K562 (cell line): ENCODE measurements around the gene CRHR2. TPM values are rescaled to one million over a fixed set of nuclear protein-coding genes. Genes with fewer than 3 reads are reported as not detected.
A peak's percentile ranks its signal among the peaks of the same experiment; 100 is the strongest.

ENCODE experiments used
- ARID3B ChIP-seq: fragments of 250-450 bp; sonication (Bioruptor Pico); IDR thresholded peaks from 2 replicates; pipeline ENCODE4 v1.4.0; 2020; ENCODE audit warnings: borderline replicate concordance
- CBFA2T2 ChIP-seq: fragments of 450-650 bp; conservative IDR thresholded peaks from 2 replicates; pipeline ENCODE4 v1.6.1; 2017; ENCODE audit warnings: mild to moderate bottlenecking
- E2F4 ChIP-seq: sonication (generic); formaldehyde crosslinking; IDR thresholded peaks from 2 replicates; pipeline ENCODE4 v1.8.0; 2022; ENCODE audit warnings: mild to moderate bottlenecking, low read depth, missing genetic modification reagents
- FOXA3 ChIP-seq, 2 experiments: fragments of 450-650 bp in 1 of 2; sonication (generic) in 1 of 2; formaldehyde crosslinking; IDR thresholded peaks in 1 of 2; conservative IDR thresholded peaks in 1 of 2; 2 replicates each; pipeline versions ENCODE4 v1.4.0 to v1.8.0; 2020 to 2022; ENCODE audit warnings: mild to moderate bottlenecking in 2 of 2, missing genetic modification reagents in 1 of 2
- FOXK2 ChIP-seq, 2 experiments: fragments of 450-650 bp; IDR thresholded peaks in 1 of 2; conservative IDR thresholded peaks in 1 of 2; 2 replicates each; pipeline ENCODE4 v1.6.1; 2016; ENCODE audit warnings: low read depth in 2 of 2, mild to moderate bottlenecking in 1 of 2
- HNRNPH1 ChIP-seq: fragments of 200-400 bp; formaldehyde crosslinking; optimal IDR thresholded peaks from 2 replicates; pipeline ENCODE3; 2017; ENCODE audit warnings: low read depth, mild to moderate bottlenecking, low read length, moderate library complexity
- IRF1 ChIP-seq: sonication (generic); formaldehyde crosslinking; IDR thresholded peaks from 2 replicates; pipeline ENCODE4 v1.8.0; 2022; ENCODE audit warnings: missing genetic modification reagents, mild to moderate bottlenecking, borderline replicate concordance
- KLF16 ChIP-seq: IDR thresholded peaks from 2 replicates; pipeline ENCODE4 v1.6.1; 2016; ENCODE audit warnings: antibody characterized with exemption
- NR2C1 ChIP-seq, 2 experiments: fragments of 450-650 bp; IDR thresholded peaks; 2 replicates each; pipeline ENCODE4 v1.6.1; 2017; ENCODE audit warnings: mild to moderate bottlenecking in 2 of 2, antibody characterized with exemption in 1 of 2, inconsistent platforms in 1 of 2, missing compliant biosample characterization in 1 of 2, missing genetic modification characterization in 1 of 2
- NR2F6 ChIP-seq: fragments of 450-650 bp; formaldehyde crosslinking; IDR thresholded peaks from 2 replicates; pipeline ENCODE4 v1.4.0; 2020; ENCODE audit warnings: mild to moderate bottlenecking
- NRF1 ChIP-seq, 2 experiments: fragments of 450-650 bp; IDR thresholded peaks in 1 of 2; conservative IDR thresholded peaks in 1 of 2; 2 replicates each; pipeline ENCODE4 v1.6.1; 2014; ENCODE audit warnings: mild to moderate bottlenecking in 2 of 2
- SMAD3 ChIP-seq: fragments of 450-650 bp; formaldehyde crosslinking; conservative IDR thresholded peaks from 2 replicates; pipeline ENCODE4 v1.4.0; 2020; ENCODE audit warnings: mild to moderate bottlenecking
- SRSF7 ChIP-seq: fragments of 200-400 bp; formaldehyde crosslinking; optimal IDR thresholded peaks from 2 replicates; pipeline ENCODE3; 2017; ENCODE audit warnings: mild to moderate bottlenecking, low read depth, low read length
- XRCC3 ChIP-seq: fragments of 450-650 bp; IDR thresholded peaks from 2 replicates; pipeline ENCODE4 v1.6.1; 2017; ENCODE audit warnings: mild to moderate bottlenecking, moderate library complexity
- ZFP91 ChIP-seq: sonication (generic); formaldehyde crosslinking; IDR thresholded peaks from 2 replicates; pipeline ENCODE4 v1.8.0; 2022; ENCODE audit warnings: mild to moderate bottlenecking, missing genetic modification reagents
- ZNF146 ChIP-seq: IDR thresholded peaks from one replicate; pipeline ENCODE4 v1.6.1; 2018; ENCODE audit warnings: missing compliant biosample characterization; ENCODE audit not compliant: unreplicated experiment
- polyA plus RNA-seq, 8 experiments: library from polyadenylated mRNA; depleted of rRNA in 4 of 8; stranded (reverse) in 5 of 8; unstranded in 3 of 8; fragments of >200 nt; fragmentation: Nextera tagmentation in 2 of 8; fragmentation: Illumina TruSeq in 1 of 8; extraction: Ambion mirVana in 2 of 8; extraction: Trizol in 1 of 8; gene quantifications; 2 replicates each; pipeline versions ENCODE4 v1.2.1 to v1.2.3, GENCODE V29; 2011 to 2014; ENCODE audit warnings: inconsistent platforms in 1 of 8, missing spikeins in 1 of 8
- total RNA-seq, 7 experiments: library from RNA; depleted of rRNA in 6 of 7; stranded (reverse); fragments of >200 nt in 6 of 7; fragmentation: Illumina TruSeq in 2 of 7; extraction: Trizol in 2 of 7; gene quantifications; 2 replicates each; pipeline versions ENCODE4 v1.2.1 to v1.2.3, GENCODE V29; 2011 to 2021; ENCODE audit warnings: low replicate concordance in 1 of 7
- TF ChIP-seq, protein P1 (sequence below): fragments of 250-450 bp; sonication (Bioruptor Pico); IDR thresholded peaks from 2 replicates; pipeline ENCODE4 v1.5.0; 2021
- TF ChIP-seq, protein P2 (sequence below), 2 experiments: fragments of 250-450 bp in 1 of 2; fragments of 450-650 bp in 1 of 2; sonication (Bioruptor Pico) in 1 of 2; IDR thresholded peaks; 2 replicates each; pipeline versions ENCODE4 v1.6.1 to v1.8.0; 2016 to 2021; ENCODE audit warnings: mild to moderate bottlenecking in 2 of 2, moderate library complexity in 2 of 2, missing compliant biosample characterization in 1 of 2, missing genetic modification characterization in 1 of 2
- TF ChIP-seq, protein P3 (sequence below): fragments of 250-450 bp; sonication (Bioruptor Pico); IDR thresholded peaks from 2 replicates; pipeline ENCODE4 v1.6.1; 2021; ENCODE audit warnings: mild to moderate bottlenecking

CRHR2 gene
- total and polyA plus RNA-seq, 9 of the 15 experiments (the other 6 are each of a cell fraction or from before 2014, with no cell fraction given) = not detected

DNA sequence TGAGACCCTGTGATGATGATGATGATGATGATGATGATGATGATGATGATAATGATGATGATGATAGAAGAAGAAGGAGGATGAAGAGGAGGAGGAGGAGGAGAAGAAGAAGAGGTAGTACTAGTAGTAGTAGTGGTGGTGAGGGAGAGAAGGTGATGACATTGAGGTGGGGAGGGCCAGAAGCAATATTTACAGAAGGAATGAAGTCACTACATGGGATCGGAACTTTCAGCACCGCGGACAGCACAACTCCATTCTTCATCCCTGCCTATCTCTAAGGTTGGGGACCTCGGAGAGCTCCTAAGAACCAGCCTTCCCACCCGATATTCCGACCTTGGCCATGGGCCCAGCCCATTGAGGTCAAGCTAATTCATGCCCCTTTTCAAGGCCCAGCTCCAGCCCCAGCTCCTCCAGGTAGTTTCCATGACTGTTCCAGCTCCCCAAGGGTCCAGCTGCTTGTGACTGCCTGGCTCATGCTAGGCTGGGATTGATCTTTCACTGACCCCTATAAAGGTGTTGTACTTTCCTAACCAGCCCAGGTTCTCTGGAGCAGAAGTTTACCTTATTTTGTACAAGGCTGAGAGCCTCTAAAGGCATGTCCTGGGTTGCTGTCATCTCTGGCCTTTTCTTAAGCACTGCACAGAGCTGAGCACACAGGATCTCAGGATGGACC lies 10.3 kb downstream of the CRHR2 start (continued):
- TF ChIP-seq, protein P1, sequence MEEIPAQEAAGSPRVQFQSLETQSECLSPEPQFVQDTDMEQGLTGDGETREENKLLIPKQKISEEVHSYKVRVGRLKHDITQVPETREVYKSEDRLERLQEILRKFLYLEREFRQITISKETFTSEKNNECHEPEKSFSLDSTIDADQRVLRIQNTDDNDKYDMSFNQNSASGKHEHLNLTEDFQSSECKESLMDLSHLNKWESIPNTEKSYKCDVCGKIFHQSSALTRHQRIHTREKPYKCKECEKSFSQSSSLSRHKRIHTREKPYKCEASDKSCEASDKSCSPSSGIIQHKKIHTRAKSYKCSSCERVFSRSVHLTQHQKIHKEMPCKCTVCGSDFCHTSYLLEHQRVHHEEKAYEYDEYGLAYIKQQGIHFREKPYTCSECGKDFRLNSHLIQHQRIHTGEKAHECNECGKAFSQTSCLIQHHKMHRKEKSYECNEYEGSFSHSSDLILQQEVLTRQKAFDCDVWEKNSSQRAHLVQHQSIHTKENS (CRISPR knock-in tag) = no peak
- no peak for TF ChIP-seq ZFP91 (CRISPR knock-in tag)
- TF ChIP-seq FOXA3 (CRISPR knock-in tag; conservative IDR thresholded peaks at IDR 0.05 in 1 of 2, IDR thresholded peaks at IDR 0.05 in 1 of 2) = peak; percentile 57 to 80
- TF ChIP-seq IRF1 = peak; percentile 91; the same call in 1 of the 2 replicates
- TF ChIP-seq NR2C1 (IDR thresholded peaks at IDR 0.05) = no peak
- peak; percentile 74 for TF ChIP-seq NR2C1 (tag; IDR thresholded peaks at IDR 0.05)
- peak; percentile 83; the same call in 1 of the 2 replicates for TF ChIP-seq E2F4 (CRISPR knock-in tag)
- no peak for TF ChIP-seq NRF1 (conservative IDR thresholded peaks at IDR 0.05 in 1 of 2, IDR thresholded peaks at IDR 0.05 in 1 of 2)
- TF ChIP-seq SMAD3 (CRISPR knock-in tag) = peak; percentile 82; the same call in 1 of the 2 replicates
- no peak for TF ChIP-seq XRCC3
- TF ChIP-seq KLF16 = no peak
- no peak for TF ChIP-seq CBFA2T2
- TF ChIP-seq FOXK2 (conservative IDR thresholded peaks at IDR 0.05 in 1 of 2, IDR thresholded peaks at IDR 0.05 in 1 of 2; ENCODE audit: low read depth in 2 of 2) = no peak
- no peak for TF ChIP-seq SRSF7
- peak; percentile 37 for TF ChIP-seq ZNF146
- TF ChIP-seq NR2F6 (CRISPR knock-in tag) = no peak
- no peak for TF ChIP-seq HNRNPH1
- no peak for TF ChIP-seq ARID3B (CRISPR knock-in tag)
- TF ChIP-seq, protein P2, sequence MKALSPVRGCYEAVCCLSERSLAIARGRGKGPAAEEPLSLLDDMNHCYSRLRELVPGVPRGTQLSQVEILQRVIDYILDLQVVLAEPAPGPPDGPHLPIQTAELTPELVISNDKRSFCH (CRISPR knock-in tag; IDR thresholded peaks at IDR 0.05) = no peak
- TF ChIP-seq, protein P2 (tag; IDR thresholded peaks at IDR 0.05) = peak; percentile 77
- TF ChIP-seq, protein P3, sequence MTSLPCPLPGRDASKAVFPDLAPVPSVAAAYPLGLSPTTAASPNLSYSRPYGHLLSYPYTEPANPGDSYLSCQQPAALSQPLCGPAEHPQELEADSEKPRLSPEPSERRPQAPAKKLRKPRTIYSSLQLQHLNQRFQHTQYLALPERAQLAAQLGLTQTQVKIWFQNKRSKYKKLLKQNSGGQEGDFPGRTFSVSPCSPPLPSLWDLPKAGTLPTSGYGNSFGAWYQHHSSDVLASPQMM = no peak
